GM12865 (cell line): ENCODE data around the gene TRMT61B.

Source experiments
- DNase-seq: peaks from one replicate; pipeline ENCODE4 v3.0.0; 2010; ENCODE audit warnings: low read depth
- H3K4me3 ChIP-seq: 2 replicates; pipeline ENCODE4 v1.5.1; 2011; ENCODE audit warnings: mild to moderate bottlenecking, low read depth, low read length, control low read depth
- CTCF ChIP-seq: IDR thresholded peaks from 2 replicates; pipeline ENCODE4 v1.5.1; 2011; ENCODE audit warnings: low read length, control low read depth, low read depth, inconsistent platforms; ENCODE audit not compliant: insufficient read depth; ENCODE audit errors: missing control alignments

Gene TRMT61B

GRCh38 chr2:28833740-28834470 is 36.2 kb downstream of the TRMT61B start:
- DNase-seq, result no peak
- no peak for TF ChIP-seq CTCF
- no peak overlapping the region for H3K4me3 ChIP-seq

GRCh38 chr2:28828382-28828781 is 41.7 kb downstream of the TRMT61B start:
- no peak overlapping the region for H3K4me3 ChIP-seq
- no peak for DNase-seq

GRCh38 chr2:28824870-28825269 is 45.2 kb downstream of the TRMT61B start:
- no peak for TF ChIP-seq CTCF
- DNase-seq, result no peak

More at GRCh38 chr2:28828382-28828781, 41.7 kb downstream of the TRMT61B start:
- TF ChIP-seq CTCF, result no peak

GRCh38 chr2:28824207-28824606 is 45.9 kb downstream of the TRMT61B start:
- no peak overlapping the region for H3K4me3 ChIP-seq
- no peak for DNase-seq
- TF ChIP-seq CTCF, result no peak

More at GRCh38 chr2:28824870-28825269, 45.2 kb downstream of the TRMT61B start:
- no peak overlapping the region for H3K4me3 ChIP-seq

- no peak for DNase-seq
- no peak overlapping the region for H3K4me3 ChIP-seq
- TF ChIP-seq CTCF, result no peak
Measured at GRCh38 chr2:28822036-28822435, 48.1 kb downstream of the TRMT61B start.

- DNase-seq, result peak; percentile 78
- H3K4me3 ChIP-seq, result no peak overlapping the region
- peak; percentile 66 for TF ChIP-seq CTCF
Measured at GRCh38 chr2:28821295-28821958, 48.7 kb downstream of the TRMT61B start.

- no peak for TF ChIP-seq CTCF
- H3K4me3 ChIP-seq, result no peak overlapping the region
- no peak for DNase-seq
Measured at GRCh38 chr2:28818053-28818452, 52.1 kb downstream of the TRMT61B start.
